Measurements from ENCODE around the gene RAPGEF2. TPM values are rescaled to one million over a fixed set of nuclear protein-coding genes. Genes with fewer than 3 reads are reported as not detected.
A peak's percentile ranks its signal among the peaks of the same experiment; 100 is the strongest.
"Not testable (repeated sequence)": the region's sequence is repeated elsewhere in the genome, so short reads cannot be mapped to it uniquely, and the experiment has no call there.

The RAPGEF2 gene
- polyA plus RNA-seq, 12 donors, result 19.8 to 38.2 (median 31.0) TPM; not detected in 1

DNA sequence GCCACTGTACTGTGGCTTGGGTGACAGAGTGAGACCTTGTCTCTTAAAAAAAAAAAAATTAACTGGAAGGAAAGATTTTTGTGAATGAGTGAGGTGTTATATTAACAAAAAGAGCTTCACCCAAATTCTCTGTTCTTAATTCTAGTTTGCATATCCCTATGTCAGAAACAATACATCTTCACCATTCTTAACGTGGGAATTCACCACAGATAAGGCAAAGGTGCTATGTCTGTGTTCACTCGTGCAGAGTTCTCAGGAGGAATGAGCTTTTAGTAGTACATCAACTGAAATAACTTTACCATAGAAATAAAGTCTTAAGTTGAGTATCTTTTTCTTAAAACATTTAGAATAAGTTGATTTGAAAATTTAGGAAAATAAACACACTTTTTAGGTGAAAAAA lies 135.1 kb downstream of the RAPGEF2 start:
- DNase-seq, result no peak

DNA sequence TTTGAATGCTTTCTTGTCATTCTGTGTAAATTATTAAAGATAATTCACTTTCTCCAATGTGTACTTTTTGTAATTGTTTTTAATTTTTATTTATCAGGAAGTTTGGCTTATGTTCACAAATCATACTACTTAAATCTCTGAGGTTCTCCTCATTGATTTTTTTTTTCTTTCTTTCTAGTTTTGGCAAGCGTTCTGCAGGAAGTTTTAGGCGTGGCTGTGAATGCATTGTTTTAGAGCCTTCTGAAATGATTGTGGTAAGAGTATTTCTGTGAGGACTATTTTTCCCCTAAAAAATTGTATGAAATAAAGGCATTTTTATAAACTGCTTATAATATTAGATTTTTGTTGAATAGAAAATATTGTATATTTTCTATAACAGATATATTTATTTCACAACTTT lies 135.8 kb downstream of the RAPGEF2 start:
- no peak for DNase-seq

DNA sequence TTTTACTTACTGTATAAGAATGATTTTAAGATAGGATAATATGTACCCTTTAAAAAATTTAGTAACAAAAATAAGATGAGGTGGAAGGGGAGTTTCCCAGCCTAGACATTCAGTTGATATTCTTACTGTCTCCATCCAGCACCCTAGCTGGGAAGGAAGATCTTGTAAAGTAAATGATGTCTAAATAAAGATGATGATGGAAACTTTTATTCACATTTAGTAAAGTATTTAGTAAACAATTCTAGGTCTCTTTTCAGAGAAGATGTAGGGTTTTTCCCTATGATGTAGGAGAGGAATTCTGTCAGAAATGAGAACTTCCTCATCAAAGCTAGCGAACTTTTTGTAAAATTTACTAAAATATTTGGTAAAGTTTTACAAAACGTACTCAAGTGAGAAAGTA lies 136.8 kb downstream of the RAPGEF2 start:
- DNase-seq, result no peak

DNA sequence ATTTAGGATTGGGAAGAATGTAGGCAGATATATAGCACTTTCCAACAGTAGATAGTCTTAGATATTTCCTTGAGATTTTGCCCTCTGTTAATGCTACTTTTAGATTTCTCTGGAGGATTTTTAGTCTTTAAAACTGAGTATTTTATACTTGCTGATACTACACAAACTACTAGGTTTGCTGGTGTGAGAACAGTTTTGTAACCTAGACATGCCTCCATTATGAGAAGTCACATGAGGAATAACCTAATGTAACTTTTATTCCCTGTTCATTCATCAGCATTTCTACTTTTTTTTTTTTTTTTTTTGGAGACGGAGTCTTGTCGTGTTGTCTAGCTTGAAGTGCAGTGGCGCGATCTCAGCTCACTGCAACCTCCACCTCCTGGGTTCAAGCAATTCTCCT lies 137.2 kb downstream of the RAPGEF2 start:
- DNase-seq, result no peak

DNA sequence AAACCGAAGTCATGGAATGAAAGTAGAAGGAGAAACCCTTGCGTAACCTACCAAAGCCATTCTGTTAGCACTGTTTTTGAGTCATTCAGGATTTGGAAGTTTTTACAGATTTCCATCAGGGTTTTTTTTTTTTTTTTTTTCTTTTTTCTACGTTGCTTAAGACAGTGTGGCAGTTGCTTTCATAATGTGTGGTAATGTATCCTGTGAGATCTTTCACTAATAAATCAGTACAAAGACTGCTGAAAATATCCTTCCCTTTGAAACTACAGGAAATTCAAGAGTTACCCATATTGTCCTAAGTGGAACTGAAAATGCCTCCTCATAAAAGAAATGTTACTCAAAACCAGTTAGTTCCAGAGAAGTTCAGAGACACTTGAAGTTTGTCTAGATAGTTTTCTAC lies 137.8 kb downstream of the RAPGEF2 start:
- DNase-seq, result no peak

DNA sequence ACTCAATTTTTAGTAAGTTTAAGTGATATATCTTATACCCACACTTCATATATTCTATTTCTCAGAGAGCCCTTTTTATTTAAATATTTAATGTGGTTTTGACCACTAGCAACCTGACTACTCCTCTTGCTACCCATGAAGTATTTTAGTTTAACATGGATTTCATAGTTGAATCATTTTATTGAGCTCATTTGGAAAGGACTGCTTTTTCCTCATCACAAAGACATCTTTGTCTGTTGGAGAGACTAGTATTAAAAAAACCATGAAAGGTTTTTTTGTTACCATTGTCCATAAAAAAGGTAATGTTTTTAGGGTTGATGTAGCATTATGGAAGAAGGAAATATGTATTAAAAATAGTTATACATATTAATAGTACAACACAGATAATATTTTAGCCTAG lies 139.5 kb downstream of the RAPGEF2 start:
- DNase-seq, result no peak

DNA sequence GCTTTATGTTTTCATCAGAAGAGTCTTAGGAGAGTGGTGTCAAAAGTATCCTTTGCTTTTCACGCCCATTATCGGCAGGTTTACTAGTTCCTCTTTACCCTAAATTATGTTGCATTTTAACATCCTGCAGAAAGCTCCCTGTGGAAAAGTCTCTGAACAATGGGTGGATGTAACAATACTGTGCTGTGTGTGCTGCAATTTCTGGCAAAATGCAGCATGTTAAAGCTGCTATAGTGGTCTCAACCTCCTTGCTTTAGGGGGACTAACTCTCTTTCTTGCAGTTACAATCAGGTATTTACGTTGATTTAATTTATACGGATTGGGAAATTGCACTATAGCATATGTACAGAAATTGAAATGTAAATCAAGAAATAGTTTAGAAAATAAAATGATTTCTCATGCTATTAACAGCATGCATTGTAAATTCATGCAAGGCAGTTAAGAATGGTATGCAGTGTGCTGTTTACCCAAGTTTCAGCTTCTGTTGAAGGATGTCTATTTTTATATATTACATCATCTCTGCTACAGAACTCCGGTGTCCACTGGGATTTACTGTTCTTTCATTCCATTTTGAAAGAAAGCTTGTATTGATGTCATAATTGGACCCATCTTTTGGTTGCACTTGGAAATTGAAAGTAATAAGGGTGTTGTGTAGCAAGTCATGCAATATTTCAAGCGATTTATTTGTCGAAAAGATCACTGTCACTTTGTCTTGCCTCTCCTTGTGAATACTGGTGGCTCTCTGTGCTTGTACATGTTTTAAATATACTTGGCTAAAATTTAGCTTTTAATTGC lies 145.7 kb downstream of the RAPGEF2 start:
- DNase-seq, result peak; percentile 63

DNA sequence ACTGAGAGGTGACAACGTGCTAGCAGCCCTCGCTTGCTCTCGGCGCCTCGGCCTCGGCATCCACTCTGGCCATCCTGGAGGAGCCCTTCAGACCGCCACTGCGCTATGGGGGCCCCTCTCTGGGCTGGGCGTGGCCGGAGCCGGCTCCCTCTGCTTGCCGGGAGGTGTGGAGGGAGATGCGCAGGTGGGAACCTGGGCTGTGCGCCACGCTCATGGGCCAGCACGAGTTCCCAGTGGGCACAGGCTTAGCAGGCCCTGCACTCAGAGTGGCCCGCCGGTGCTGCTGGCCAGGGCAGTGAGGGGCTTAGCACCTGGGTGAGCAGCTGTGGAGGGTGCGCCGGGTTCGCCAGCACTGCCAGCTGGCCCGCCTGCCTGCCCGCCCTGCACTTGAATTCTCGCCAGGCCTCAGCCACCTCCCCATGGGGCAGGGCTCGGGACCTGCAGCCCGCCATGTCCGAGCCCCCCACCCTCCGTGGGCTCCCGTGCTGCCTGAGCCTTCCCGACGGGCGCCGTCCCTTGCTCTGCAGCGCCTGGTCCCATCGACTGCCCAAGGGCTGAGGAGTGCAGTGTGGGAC lies 148.0 kb downstream of the RAPGEF2 start:
- DNase-seq, result no peak

DNA sequence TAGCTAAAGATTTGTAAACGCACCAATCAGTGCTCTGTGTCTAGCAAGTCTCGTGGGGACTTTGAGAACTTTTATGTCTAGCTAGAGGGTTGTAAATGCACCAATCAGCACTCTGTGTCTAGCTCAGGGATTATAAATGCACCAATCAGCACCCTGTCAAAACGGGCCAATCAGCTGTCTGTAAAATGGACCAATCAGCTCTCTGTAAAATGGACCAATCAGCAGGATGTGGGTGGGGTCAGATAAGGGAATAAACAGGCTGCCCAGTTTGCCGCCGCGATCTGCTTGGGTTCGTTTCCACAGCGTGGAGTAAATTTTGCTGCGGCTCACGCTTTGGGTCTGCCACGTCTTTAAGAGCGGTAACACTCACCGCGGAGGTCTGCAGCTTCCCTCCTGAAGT lies 148.7 kb downstream of the RAPGEF2 start:
- not testable (repeated sequence) for DNase-seq

DNA sequence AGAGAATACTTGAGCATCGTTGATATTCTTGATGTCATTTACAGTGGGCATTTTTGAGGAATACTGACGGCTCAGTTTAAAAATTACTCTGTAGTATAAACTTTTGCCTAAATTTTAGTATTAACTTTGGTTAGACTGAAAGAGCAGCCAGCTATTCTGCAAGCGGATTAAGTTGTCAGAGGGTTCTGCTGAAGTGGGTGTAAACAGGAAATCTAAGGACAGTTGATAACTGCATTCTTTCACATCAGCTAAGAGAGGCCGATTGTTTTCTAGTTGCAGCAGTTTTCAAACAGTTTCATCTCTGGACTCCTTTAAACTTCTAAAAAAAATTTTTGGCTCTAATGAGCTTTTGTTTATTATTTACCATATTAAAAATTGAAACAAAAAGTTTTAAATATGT lies 149.6 kb downstream of the RAPGEF2 start:
- DNase-seq, result no peak

DNA sequence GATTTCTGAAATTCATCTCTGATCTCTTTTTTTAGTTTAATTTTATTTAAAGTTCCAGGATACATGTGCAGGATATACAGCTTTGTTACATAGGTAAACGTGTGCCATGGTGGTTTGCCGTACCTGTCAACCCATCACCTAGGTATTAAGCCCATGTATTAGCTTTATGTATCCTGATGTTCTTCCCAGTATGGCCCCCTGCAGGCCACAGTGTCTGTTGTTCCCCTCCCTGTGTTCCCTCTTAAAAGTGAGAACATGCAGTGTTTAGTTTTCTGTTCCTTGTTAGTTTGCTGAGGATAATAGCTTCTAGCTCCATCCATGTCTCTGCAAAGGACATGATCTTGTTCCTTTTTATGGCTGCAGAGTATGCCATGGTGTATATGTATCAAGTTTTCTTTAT lies 153.2 kb downstream of the RAPGEF2 start:
- DNase-seq, result no peak

DNA sequence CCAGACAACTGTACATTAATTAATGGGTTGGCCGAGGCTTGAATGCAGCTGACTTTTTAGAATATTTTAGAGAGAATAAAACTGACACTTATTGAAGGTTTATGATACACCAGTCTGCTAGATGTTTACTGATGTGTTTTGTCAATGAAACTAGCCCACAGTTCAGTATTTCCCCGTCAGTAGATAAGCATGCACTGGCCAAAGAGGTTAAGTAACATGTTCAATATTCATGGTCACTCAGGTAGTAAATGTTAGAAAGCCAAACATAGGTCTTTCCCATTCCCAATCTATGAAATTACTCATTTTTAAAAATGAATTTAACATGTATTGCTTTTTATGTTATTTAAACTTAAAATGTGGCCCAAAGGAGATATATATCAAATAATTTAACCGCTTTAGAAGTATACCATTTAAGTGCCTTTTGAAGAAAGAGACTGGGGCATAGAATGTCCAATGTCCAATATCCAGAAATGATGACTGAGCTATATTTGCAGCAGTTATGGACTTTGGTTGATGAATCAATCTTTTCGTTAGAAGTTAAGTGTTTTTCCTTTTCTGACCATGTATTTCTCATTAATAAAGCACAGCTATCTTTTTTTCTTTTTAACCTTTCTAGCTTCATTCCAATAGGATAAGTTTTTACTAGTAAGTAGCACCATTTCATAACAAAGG lies 156.1 kb downstream of the RAPGEF2 start:
- DNase-seq, result no peak

DNA sequence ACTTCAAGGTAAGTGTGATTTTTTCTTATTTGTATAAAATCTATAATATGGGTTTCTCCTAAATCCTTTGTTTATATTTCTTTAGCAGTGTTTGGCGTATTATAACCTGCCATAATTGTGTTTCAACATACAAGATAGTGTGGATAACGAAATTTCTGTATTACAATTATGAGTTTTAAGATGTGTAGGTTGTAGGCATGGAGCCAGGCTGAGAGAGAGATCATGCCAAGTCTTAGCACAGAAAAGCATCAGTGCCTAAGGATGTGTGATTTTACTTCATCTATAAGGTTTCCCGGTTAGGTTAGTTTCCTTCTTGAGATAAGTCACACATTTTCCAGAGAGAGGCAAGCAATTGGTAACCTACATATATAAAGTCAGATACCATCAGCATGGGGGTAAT lies 161.2 kb downstream of the RAPGEF2 start:
- DNase-seq, result no peak

DNA sequence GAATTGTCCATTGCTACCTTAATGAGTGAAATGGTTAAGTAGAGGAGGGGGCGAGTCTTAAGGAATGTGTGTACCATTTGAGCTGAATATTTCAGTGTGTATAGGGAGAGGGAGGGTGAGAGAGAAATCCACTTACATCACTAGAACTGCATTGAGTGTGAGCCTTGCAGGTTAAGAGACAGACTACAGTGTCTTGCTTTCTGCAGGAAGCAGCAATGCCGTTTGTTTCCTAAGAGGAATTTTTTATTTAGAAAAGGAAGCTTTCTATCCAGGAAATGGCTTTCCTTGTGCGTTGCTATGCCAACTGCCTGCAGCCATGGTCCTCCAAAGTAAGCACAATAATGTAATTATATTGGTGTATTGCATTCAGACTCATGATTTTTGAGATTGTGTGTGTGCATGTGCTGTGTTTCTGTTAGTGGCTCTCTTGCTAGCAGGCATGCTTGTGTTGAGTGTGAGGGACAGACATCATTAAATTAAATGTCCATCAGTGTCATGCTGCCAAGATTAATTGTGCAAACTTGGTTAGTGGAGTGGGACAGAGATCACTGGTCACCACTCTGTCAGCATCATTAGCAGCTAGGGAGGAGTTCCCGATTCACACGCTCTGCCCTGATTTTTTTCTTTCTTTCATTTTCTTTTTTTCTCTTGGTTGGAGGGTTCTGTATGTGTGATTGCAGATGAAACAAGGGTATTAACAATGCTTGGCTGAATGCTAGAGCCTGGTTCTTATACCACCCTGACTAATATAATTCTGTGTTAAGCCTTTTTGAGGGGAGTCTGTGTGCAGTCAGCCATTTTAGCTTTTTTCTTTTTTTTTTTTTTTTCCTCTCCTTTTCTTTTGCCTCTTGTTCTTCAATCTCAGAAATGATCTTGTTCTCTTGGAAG lies 164.3 kb downstream of the RAPGEF2 start:
- peak; percentile 13 for DNase-seq

DNA sequence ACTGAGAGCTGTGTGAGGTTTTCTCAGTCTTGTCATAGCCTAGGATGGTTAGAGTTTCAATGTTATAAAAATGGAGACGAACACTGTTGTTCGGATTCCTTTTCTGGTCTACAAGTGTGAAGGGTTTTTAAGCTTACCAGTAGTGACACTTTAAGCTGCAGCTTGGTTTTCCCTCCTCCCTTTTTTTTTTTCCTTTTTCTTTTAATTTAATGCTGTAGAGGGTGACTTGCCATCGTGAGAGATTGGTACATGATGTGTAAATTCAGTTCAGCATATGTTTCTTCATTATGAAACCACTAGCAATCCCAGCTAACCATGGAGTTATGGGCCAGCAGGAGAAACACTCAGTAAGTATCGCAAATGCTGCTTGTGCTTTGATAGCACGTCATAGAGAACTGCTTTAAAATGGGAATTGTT lies 165.0 kb downstream of the RAPGEF2 start:
- no peak for DNase-seq

DNA sequence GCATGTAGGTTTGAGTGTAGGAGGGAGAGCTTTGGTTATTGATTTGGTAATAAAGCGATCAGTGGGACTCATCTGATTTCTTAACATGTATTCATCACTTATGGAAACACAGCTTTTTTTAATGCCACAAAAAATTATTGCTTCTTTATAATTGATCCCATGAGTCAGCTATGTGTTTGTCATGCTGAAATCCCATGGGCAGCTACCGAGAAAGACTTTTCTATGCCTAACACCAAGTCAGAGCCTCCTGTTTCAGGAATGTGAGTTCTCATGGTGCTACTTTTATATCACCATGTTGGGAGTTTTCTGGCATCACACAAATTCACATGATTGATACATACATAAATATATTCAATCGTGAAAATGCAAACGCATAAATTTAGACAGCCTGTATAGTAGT lies 165.7 kb downstream of the RAPGEF2 start:
- DNase-seq, result no peak

DNA sequence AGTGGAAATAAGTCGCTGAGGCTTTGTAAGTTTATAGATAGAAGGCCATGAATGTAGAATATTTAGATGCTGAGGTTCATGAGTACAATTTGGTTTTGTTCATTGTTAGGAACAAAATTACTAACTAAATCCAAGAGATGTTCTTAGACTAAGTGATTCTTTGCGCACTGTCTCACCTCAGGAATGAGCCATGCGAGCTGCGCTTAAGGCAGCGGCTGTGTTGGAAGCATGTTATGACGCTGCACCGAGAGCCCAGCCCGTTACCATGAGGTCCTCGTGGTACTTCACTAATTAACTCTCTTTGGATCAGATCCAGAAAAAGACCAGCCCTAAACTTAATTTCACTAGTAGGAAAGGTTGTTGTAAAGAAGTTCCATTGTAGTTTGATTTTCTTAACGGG lies 166.2 kb downstream of the RAPGEF2 start:
- DNase-seq, result no peak

DNA sequence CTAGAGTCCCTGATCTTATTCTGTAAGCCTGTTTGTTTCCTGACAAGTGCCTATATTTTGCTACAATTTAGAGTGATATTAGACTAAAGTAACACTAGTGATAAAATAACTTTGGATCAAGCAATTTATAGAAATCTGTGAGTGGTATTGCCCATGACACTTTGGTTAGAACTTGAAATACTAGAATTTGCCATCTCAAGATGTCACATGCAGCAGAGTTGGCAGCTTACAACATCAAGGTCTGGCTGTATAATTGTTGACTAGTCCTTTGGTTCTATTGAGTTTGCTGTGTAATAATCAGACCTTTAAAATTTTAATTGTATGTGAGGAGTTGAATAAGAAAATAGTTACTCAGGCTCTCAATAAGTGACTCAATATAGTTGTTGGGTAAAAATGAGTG lies 167.1 kb downstream of the RAPGEF2 start:
- DNase-seq, result no peak

DNA sequence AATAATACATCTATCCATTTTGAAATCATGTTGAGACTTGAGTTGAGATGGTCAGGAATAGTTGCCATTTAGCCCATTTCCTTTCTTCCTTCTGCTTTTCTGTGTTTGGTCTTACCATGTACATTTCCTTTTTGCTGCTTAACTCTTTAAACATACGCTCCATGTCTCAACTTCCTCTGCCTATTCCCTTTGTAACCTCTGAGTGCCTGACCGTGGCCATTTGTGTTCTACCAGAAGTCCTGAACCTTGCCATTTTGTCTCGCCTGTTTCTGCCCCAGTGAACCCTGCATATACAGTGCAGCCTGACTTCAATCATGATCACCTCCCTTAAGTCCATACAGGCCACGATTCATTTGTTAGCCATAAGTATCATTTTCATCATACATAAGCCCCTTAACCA lies 169.0 kb downstream of the RAPGEF2 start:
- DNase-seq, result no peak

DNA sequence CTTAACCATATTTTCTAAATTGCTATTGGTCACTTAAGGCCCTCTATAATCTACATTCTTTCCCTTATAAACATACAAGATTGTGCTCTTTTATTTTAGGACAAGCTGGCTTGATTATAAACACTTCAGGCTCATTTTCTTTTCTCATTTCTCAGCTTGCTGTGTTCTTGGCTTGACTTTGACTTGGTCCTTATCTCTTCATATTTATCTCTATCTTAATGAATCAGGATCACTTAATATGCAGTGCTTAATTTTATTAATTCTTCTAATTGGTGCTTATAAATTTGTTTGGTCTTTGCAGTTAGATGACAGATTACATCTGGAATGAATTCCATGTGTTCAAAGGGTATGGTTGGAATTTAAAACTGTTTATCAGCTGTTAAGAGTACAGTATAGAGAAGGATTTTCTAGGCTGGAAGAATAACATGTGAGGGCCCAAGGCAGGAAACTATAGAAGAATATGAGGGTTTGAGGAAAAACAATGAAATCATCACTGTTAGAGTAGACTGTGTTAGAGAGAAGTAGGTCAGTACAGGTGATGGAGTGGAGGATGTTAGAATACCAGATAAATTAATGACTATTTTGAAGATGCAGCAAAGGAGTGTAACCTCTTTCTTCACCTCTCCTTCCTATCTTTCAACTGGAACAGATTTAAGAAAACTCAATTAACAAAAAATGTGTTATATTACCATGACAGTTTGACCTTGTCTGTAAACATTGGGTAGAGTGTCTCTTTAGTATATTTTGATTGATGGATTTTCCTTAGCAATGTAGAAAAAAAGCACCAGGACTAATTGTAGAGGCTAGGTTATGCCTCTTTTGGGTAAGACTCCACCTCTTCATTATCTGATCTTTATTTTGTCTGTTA lies 169.6 kb downstream of the RAPGEF2 start:
- DNase-seq, result no peak

DNA sequence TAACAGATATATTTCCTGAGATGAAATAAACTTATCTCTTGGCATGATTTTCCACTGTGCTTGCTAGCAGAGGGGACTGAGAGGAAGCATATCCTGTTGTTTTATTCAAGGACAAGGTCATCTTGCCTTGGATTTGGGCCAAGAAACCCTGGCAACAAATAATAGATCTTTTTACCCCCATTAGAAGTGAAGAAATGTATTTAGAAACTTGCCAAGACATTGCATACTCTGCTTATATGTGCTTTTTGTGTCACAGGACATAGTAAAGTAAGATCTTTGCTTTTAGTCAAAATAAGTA lies 170.2 kb downstream of the RAPGEF2 start:
- DNase-seq, result peak; percentile 18
